GM23248 (cell line): ENCODE measurements around the gene BICDL2.

Experiments
- EZH2 ChIP-seq: fragments of 200-600 bp; sonication (generic); IDR thresholded peaks from 2 replicates; pipeline ENCODE4 v1.6.1; 2018; ENCODE audit warnings: antibody characterized with exemption, mild to moderate bottlenecking; ENCODE audit not compliant: insufficient read depth, poor library complexity, severe bottlenecking
- EZH2phosphoT487 ChIP-seq: fragments of 200-600 bp; sonication (generic); IDR thresholded peaks from 2 replicates; pipeline ENCODE4 v1.6.1; 2018; ENCODE audit warnings: antibody characterized with exemption, moderate library complexity, mild to moderate bottlenecking, low read depth; ENCODE audit not compliant: insufficient read depth

DNA sequence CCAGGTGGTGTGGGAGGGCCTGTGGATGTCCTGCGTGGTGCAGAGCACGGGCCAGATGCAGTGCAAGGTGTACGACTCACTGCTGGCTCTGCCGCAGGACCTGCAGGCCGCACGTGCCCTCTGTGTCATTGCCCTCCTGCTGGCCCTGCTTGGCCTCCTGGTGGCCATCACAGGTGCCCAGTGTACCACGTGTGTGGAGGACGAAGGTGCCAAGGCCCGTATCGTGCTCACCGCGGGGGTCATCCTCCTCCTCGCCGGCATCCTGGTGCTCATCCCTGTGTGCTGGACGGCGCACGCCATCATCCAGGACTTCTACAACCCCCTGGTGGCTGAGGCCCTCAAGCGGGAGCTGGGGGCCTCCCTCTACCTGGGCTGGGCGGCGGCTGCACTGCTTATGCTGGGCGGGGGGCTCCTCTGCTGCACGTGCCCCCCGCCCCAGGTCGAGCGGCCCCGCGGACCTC lies 23.2 kb downstream of the BICDL2 start:
- no peak for TF ChIP-seq EZH2
- no peak for TF ChIP-seq EZH2phosphoT487
